Suppressor macrophage treated with lipopolysaccharide for 1 hour (primary cell): ENCODE measurements around the gene RXFP2.

Experiments used
- DNase-seq, 3 donors: peaks; one replicate each; pipeline ENCODE4 v3.0.0-alpha.2; 2020 to 2022

RXFP2 gene

DNA sequence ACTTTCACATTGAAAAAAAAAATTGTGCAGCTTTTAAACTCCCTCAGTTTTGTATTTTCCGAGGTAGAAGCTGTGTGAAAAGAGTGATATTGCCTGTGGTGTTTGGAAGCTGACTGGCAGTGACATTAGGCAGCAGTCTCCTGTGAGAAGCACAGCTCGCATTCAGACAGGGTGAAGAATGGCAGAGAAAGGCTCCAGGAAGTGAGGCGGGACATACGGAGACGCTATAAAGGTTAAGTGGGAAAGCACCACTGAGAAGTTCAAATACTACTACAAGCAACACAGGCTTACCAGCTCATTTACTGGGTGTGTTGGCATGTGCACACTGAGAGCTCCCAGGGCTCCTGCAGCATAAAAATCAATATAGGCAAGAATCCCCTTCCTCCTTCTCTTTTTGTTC, 88.4 kb downstream of the RXFP2 start:
- DNase-seq: no peak

DNA sequence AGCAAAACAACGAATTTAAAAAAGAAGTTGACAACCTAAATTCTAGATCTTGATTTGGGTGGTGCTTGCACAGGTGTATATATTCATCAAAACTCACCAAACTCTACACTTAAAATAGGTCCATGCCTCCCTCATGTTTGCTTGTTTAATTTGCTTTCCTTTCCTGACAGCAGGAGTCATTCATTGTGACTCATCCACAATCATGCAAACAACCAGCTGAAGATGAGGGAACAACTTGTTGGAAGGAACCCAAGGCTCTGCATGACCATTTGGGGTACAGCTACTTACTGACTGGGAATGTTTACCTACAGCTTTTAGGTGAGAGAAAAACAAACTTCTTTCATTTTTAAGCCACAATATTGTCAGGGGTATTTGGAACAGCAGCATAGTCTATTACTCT, 96.6 kb downstream of the RXFP2 start:
- DNase-seq: peak; percentile 56 to 73 (median 58)

DNA sequence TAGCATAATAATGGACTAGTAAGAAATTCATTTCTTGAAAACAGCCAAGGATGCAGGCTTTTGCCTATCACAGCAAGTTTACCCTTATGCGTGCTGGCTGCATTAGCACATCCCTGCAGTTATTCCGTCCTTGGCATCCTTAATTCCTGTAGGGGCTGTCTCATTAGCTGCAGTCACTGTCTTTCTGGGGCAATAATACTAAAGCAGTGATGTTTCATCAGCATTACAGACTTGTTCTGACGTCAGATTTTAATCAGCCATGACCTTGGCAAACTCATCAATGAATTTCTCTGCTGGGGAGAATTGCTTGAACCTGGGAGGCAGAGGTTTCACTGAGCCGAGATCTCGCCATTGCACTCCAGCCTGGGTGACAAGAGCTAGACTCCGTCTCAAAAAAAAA, 103.7 kb downstream of the RXFP2 start:
- DNase-seq: no peak

DNA sequence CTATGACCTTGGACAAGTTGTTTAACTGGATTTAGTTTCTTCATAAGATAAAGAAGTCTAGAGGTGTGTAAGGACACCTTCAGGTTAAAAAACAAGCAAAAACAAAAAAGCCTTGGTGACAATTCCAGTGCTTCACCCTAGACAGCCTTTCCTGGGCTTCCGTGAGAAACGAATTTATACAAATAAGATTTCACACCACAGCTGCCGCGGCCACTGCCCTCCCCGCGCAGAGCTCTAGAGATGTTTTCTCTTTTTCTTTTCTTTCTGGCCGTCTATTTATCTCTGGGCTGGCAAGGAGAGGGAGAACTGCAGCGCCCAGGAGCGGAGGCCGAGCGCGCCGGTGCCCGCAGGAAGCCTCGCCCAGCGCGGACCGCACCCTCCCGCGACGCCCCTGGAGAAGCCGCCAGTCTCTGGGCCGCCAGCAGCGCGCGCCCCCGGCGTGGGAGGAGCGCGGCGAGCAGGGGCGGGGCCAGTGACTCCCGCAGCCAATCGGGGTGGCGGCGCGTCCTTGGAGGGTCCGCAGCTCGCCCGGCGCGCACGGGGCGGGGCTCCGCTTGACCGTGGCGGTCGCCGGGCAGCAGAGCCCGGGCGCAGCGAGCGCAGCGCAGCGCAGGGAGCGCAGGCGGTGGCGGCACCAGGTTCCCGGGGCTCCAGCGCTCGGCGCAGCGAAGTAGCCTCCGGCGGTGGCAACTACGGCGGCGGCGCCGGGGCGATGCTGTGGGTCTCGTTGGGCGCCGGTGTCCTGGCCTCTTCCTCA, 107.0 kb downstream of the RXFP2 start:
- DNase-seq: peak; percentile 92 to 97 (median 94)

DNA sequence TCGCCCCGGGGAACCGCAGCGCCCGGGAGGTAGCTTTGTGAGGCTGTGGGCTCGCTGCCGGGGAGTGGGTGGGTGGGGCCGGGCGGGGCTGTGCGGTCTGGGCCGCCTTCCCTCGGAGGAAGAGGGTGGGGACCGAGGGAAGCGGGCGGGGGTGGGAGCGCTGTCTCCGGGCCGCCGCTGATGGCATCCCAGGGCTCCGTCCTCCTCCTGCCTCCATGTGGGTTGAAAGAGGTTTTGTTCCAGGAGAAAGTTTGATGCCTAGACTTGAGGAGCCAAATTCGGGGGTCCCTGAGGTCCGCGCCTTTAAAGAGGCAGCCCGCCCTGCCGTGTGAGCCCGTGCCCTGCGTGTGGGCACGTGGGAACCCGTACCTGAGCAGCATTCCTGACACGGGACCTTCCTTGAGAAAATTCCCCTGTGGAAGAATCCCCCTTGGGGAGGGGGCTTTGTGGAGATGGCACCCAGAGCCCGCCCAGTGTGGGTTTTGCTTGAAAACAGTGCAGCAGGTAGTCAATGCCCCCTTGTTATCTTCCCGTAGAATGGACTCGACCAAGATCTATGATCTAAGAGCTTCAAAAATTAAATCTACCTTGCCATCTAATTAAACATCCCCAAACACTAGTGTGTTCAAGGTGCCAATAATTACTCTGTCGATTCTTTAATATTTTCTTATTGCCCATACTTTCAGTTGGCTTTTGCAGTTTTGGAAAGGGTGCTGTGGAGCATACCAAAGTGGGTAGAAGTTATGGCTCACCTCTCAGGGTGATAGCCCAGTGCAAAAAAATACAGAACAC, 107.8 kb downstream of the RXFP2 start:
- DNase-seq: peak; percentile 28 to 67 (median 57)

DNA sequence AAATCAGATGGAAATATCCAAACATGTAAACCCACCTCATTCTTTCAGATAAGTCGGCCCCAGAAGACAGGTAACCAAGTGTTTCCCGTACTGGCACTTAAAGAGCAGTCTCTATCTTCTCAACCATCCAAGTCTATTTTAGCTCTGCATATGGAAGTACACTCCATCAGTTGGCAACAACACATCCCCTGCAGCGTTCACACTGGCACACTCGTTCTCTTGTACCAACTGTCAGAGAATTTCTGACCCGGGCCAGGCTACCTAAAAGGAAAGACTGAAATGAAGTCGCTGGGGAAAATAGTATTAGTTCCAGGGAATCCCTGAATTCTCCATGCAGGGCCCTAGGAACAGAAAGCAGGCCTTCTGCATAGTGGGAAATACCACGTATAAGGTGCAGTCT, 109.3 kb downstream of the RXFP2 start:
- no peak for DNase-seq

DNA sequence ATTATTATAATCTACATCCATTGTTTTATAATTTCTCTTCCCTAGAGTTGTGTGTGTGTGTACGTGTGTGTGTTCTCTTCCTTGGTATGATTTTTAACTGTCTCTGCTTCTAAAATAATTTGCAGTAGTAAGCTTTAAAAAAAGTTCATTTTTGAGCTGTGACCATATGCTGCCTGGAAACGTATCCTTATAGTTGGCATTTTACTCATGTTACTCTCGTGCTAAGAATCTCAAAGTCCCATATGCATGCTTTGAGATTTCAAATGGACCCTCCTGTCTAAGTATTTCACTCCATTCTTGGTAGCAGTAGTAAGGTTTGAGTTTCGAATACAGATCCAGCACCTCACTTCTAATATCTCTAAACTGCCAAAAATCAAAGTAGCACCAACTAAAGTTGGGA, 109.9 kb downstream of the RXFP2 start:
- DNase-seq: no peak

DNA sequence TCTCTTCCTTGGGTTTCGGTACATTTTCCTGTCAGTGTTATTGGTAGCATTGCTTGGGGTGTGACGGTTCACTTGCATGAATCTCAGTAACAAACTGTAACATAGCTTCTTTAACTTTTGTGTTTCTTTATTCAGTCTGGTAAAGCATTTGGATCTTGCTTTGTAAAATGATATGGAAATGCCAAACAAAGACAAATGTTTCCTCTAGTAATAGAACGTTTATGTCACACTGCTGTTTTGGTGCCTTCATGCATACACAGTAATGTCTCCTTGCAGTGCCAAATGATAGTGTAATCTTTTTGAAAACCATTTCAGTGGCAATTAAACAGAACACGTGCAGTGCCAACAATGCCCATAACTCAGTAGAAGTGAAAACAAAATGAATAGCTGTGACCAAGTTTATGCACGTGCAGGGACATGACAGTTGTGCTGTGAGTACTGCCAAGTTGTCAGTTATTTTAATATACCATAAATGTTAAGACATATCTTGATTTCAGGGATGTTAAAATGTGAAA, 110.8 kb downstream of the RXFP2 start:
- DNase-seq: no peak

DNA sequence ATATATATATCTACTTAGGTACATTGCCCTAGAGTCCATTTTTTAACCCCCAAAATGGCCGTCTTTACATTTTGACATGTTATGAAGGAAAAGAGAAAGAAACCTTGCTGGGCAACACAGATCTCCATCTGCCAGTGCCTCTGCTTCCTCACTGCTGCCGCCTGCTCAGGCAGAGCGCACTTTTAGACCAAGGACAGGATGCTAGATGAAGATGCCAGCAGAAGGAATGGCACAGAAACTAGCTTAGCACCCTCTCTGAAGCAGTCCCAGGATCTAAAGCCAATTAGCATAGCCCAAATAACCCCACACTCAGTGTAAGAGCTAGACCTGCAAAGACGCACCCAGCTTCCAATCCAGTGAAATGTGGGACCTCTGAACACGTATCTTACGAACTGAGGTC, 111.9 kb downstream of the RXFP2 start:
- no peak for DNase-seq
